H9 (cell line): ENCODE data around the gene DCUN1D2. TPM values are rescaled to one million over a fixed set of nuclear protein-coding genes. Genes with fewer than 3 reads are reported as not detected.

ENCODE experiments used
- DNase-seq: peaks from one replicate; pipeline ENCODE4 v3.0.0-alpha.2; 2017
- H2AFZ ChIP-seq: one replicate; pipeline ENCODE4 v1.6.1; 2013; ENCODE audit warnings: mild to moderate bottlenecking, low read length, control low read depth, moderate library complexity
- H2AK5ac ChIP-seq: 2 replicates; pipeline ENCODE4 v1.6.1; 2013; ENCODE audit warnings: low read length, control low read depth, mixed read lengths; ENCODE audit not compliant: insufficient read length
- H2BK120ac ChIP-seq: one replicate; pipeline ENCODE4 v1.6.1; 2013; ENCODE audit warnings: low read depth, mild to moderate bottlenecking, low read length, control low read depth, inconsistent platforms; ENCODE audit not compliant: poor library complexity, severe bottlenecking
- H2BK12ac ChIP-seq: 2 replicates; pipeline ENCODE4 v1.6.1; 2013; ENCODE audit warnings: low read length, control low read depth, mixed read lengths, low read depth; ENCODE audit not compliant: insufficient read length
- H2BK15ac ChIP-seq: 2 replicates; pipeline ENCODE4 v1.6.1; 2013; ENCODE audit warnings: low read depth, low read length, control low read depth
- H2BK20ac ChIP-seq: one replicate; pipeline ENCODE4 v1.6.1; 2013; ENCODE audit warnings: low read depth, mild to moderate bottlenecking, low read length, control low read depth, inconsistent platforms; ENCODE audit not compliant: poor library complexity, severe bottlenecking
- H2BK5ac ChIP-seq: 2 replicates; pipeline ENCODE4 v1.6.1; 2013; ENCODE audit warnings: low read length, control low read depth, mixed read lengths; ENCODE audit not compliant: insufficient read length
- H3K14ac ChIP-seq: 2 replicates; pipeline ENCODE4 v1.6.1; 2013; ENCODE audit warnings: low read length, control low read depth; ENCODE audit not compliant: insufficient read depth
- H3K18ac ChIP-seq: 2 replicates; pipeline ENCODE4 v1.6.1; 2013; ENCODE audit warnings: low read depth, mild to moderate bottlenecking, mixed read lengths, low read length, control low read depth; ENCODE audit not compliant: insufficient read length
- H3K23ac ChIP-seq: 2 replicates; pipeline ENCODE4 v1.6.1; 2013; ENCODE audit warnings: low read length, control low read depth, mixed read lengths, low read depth; ENCODE audit not compliant: insufficient read length
- H3K23me2 ChIP-seq: 2 replicates; pipeline ENCODE4 v1.6.1; 2013; ENCODE audit warnings: low read depth, mild to moderate bottlenecking, mixed read lengths, low read length, control low read depth; ENCODE audit not compliant: insufficient read length, poor library complexity, severe bottlenecking
- H3K27ac ChIP-seq: 2 replicates; pipeline ENCODE4 v1.5.1; 2013; ENCODE audit warnings: low read length, control low read depth, mixed read lengths, low read depth; ENCODE audit not compliant: insufficient read length
- H3K27me3 ChIP-seq: 2 replicates; pipeline ENCODE4 v1.6.1; 2013; ENCODE audit warnings: low read length, control low read depth, inconsistent platforms; ENCODE audit not compliant: insufficient read depth
- H3K4ac ChIP-seq: 2 replicates; pipeline ENCODE4 v1.6.1; 2013; ENCODE audit warnings: low read depth, mild to moderate bottlenecking, control low read depth, inconsistent platforms, low read length, moderate library complexity
- H3K4me1 ChIP-seq: 2 replicates; pipeline ENCODE4 v1.6.1; 2013; ENCODE audit warnings: low read length, control low read depth, inconsistent platforms; ENCODE audit not compliant: insufficient read depth
- H3K4me2 ChIP-seq: 2 replicates; pipeline ENCODE4 v1.6.1; 2013; ENCODE audit warnings: low read length, control low read depth, mixed read lengths; ENCODE audit not compliant: insufficient read length, insufficient read depth
- H3K56ac ChIP-seq: 2 replicates; pipeline ENCODE4 v1.6.1; 2013; ENCODE audit warnings: low read depth, mild to moderate bottlenecking, mixed read lengths, low read length, control low read depth; ENCODE audit not compliant: insufficient read length
- H3K79me1 ChIP-seq: 2 replicates; pipeline ENCODE4 v1.6.1; 2013; ENCODE audit warnings: low read depth, mild to moderate bottlenecking, moderate library complexity, low read length, control low read depth, inconsistent platforms; ENCODE audit not compliant: insufficient read depth, poor library complexity, severe bottlenecking
- H3K79me2 ChIP-seq: 2 replicates; pipeline ENCODE4 v1.6.1; 2013; ENCODE audit warnings: low read length, control low read depth, inconsistent platforms; ENCODE audit not compliant: insufficient read depth
- H3K9ac ChIP-seq: 2 replicates; pipeline ENCODE4 v1.6.1; 2013; ENCODE audit warnings: low read length, control low read depth, mixed read lengths; ENCODE audit not compliant: insufficient read length; ENCODE audit errors: extremely low read depth
- H3K9me3 ChIP-seq: one replicate; pipeline ENCODE4 v1.6.1; 2013; ENCODE audit warnings: low read depth, low read length, inconsistent platforms; ENCODE audit not compliant: control insufficient read depth
- H3T11ph ChIP-seq: one replicate; pipeline ENCODE4 v1.6.1; 2013; ENCODE audit warnings: mild to moderate bottlenecking, low read length, control low read depth, inconsistent platforms
- H4K20me1 ChIP-seq: one replicate; pipeline ENCODE4 v1.6.1; 2013; ENCODE audit not compliant: control insufficient read depth, insufficient read length, insufficient read depth
- H4K5ac ChIP-seq: 2 replicates; pipeline ENCODE4 v1.6.1; 2013; ENCODE audit warnings: low read depth, mild to moderate bottlenecking, mixed read lengths, low read length, control low read depth; ENCODE audit not compliant: insufficient read length
- H4K8ac ChIP-seq: replicated peaks from 2 replicates; pipeline ENCODE4 v1.6.1; 2013; ENCODE audit warnings: low read length, control low read depth, mixed read lengths, low read depth; ENCODE audit not compliant: insufficient read length
- H4K91ac ChIP-seq: 2 replicates; pipeline ENCODE4 v1.6.1; 2013; ENCODE audit warnings: low read depth, mild to moderate bottlenecking, moderate library complexity, mixed read lengths, low read length, control low read depth; ENCODE audit not compliant: insufficient read length
- H3K27ac Mint-ChIP-seq, 3 experiments: 2 replicates in 2 of 3; 3 replicates in 1 of 3; pipeline ENCODE4 v1.8.0; 2020 to 2021; ENCODE audit warnings: mixed read lengths in 3 of 3, mild to moderate bottlenecking in 1 of 3, moderate library complexity in 1 of 3
- H3K27me3 Mint-ChIP-seq: 2 replicates; pipeline ENCODE4 v1.8.0; 2021; ENCODE audit warnings: low read depth, mild to moderate bottlenecking, moderate library complexity, mixed read lengths
- H3K36me3 Mint-ChIP-seq, 3 experiments: 2 replicates in 2 of 3; 3 replicates in 1 of 3; pipeline ENCODE4 v1.8.0; 2020 to 2021; ENCODE audit warnings: low read depth in 3 of 3, mixed read lengths in 3 of 3; ENCODE audit not compliant: insufficient read depth in 1 of 3
- H3K4me1 Mint-ChIP-seq, 2 experiments: 2 replicates each; pipeline ENCODE4 v1.8.0; 2020; ENCODE audit warnings: mixed read lengths in 2 of 2
- H3K4me3 Mint-ChIP-seq, 2 experiments: 2 replicates in 1 of 2; 3 replicates in 1 of 2; pipeline ENCODE4 v1.8.0; 2020 to 2021; ENCODE audit warnings: mild to moderate bottlenecking in 2 of 2, mixed read lengths in 2 of 2, moderate library complexity in 1 of 2
- H3K9me3 Mint-ChIP-seq, 2 experiments: 2 replicates in 1 of 2; 3 replicates in 1 of 2; pipeline ENCODE4 v1.8.0; 2020; ENCODE audit warnings: mild to moderate bottlenecking in 2 of 2, mixed read lengths in 2 of 2, moderate library complexity in 1 of 2
- CTCF ChIP-seq: fragments of 200-600 bp; sonication (generic); conservative IDR thresholded peaks from 3 replicates; pipeline ENCODE4 v1.8.0; 2021; ENCODE audit warnings: antibody characterized with exemption, mild to moderate bottlenecking
- WGBS: extraction: QIAGEN DNeasy Blood & Tissue Kit; methylation state at CpG from one replicate; pipeline ENCODE4 v1.1.7; 2013; ENCODE audit warnings: missing lambda C conversion rate, low lambda C conversion rate, mixed read lengths; ENCODE audit not compliant: insufficient read length; ENCODE audit errors: extremely low coverage; 5-methylcytosine and 5-hydroxymethylcytosine counted together
- total RNA-seq: library from RNA; stranded (reverse); gene quantifications from 2 replicates; pipeline ENCODE4 v1.2.1, GENCODE V29; 2021

DCUN1D2 gene
- total RNA-seq, 1 experiment from 2014 or later: 36.8 TPM

DNA sequence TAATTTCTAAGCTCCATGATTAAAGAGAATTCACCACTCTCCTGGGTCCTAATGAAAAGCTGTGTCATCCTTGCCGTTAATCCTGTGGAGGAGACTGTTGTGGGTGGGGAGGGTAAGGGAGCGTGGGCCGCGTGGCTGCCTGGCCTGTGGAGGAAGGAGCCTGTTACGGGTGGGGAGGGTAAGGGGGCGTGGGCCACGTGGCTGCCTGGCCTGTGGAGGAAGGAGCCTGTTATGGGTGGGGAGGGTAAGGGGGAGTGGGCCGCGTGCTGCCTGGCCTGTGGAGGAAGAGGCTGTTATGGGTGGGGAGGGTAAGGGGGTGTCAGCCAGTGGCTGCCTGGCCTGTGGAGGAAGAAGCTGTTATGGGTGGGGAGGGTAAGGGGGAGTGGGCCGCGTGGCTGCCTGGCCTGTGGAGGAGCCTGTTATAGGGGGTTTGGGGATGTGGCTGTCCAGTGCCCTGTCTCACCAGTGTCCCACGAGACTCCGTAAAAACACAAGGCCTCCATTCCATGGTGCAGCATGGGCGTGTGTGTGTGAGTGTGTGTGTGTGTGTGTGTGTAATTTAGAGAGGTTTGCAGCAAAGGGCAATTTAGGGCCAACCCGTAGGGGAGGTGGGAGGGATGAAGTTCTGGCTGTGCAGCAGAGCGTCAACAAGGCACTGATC lies 15.6 kb upstream of the DCUN1D2 start:
- no peak overlapping the region for H3K18ac ChIP-seq
- H3K9me3 ChIP-seq: no peaks in the 10 kb centered on the region
- no peaks in the 10 kb centered on the region for H3K4me1 ChIP-seq
- no peak overlapping the region for H2BK12ac ChIP-seq
- H2BK15ac ChIP-seq: no peak overlapping the region
- no CpG with 5 or more reads among the region's 16 CpGs for WGBS
- H3T11ph ChIP-seq: no peak overlapping the region
- Mint-ChIP-seq H3K4me1 (no peaks in the 10 kb centered on the region; a peak in 1 of 4 replicates), H3K27ac (peak overlapping the region; percentile 57 to 80 (median 72); a peak in 3 of 7 replicates), H3K4me3 (no peak overlapping the region), H3K27me3 (no peaks in the 10 kb centered on the region), H3K9me3 (no peaks in the 10 kb centered on the region), H3K36me3 (peaks cover 11 to 60% (median 53%) of the 10 kb centered on the region in 3 experiments; a peak in 6 of 7 replicates)
- H4K20me1 ChIP-seq: no peaks in the 10 kb centered on the region
- no peak overlapping the region for H3K4ac ChIP-seq
- no peaks in the 10 kb centered on the region for H3K27me3 ChIP-seq
- H2AFZ ChIP-seq: no peak overlapping the region
- no peak overlapping the region for H3K4me2 ChIP-seq
- H3K27ac ChIP-seq: no peak overlapping the region
- H4K8ac ChIP-seq: no peak overlapping the region
- no peak overlapping the region for H4K91ac ChIP-seq
- no peak overlapping the region for H3K9ac ChIP-seq
- no peak overlapping the region for H2BK5ac ChIP-seq
- no peaks in the 10 kb centered on the region for H3K23me2 ChIP-seq
- H3K79me2 ChIP-seq: no peaks in the 10 kb centered on the region
- H3K56ac ChIP-seq: no peak overlapping the region
- no peak overlapping the region for H2BK20ac ChIP-seq
- no peak overlapping the region for H3K14ac ChIP-seq
- DNase-seq: no peak
- H2BK120ac ChIP-seq: no peak overlapping the region
- no peak for TF ChIP-seq CTCF
- no peak overlapping the region for H4K5ac ChIP-seq
- H3K79me1 ChIP-seq: no peaks in the 10 kb centered on the region
- no peak overlapping the region for H2AK5ac ChIP-seq
- no peak overlapping the region for H3K23ac ChIP-seq
